ENCODE results near the gene PCNX2.

GRCh38 chr1:233019778-233020325 lies 275.7 kb downstream of the PCNX2 start:
- TF ChIP-seq OSR1 (CRISPR knock-in tag; IDR thresholded peaks at IDR 0.05) (no peak), SNAI2 (CRISPR knock-in tag; IDR thresholded peaks at IDR 0.05) (no peak), BACH2 (CRISPR knock-in tag; IDR thresholded peaks at IDR 0.05; ENCODE audit: borderline replicate concordance) (no peak), ARNTL (CRISPR knock-in tag; IDR thresholded peaks at IDR 0.05; ENCODE audit: borderline replicate concordance, low read depth) (no peak), CREB5 (CRISPR knock-in tag; IDR thresholded peaks at IDR 0.05; ENCODE audit: low read depth) (no peak), RARB (CRISPR knock-in tag; IDR thresholded peaks at IDR 0.05) (no peak)
